ENCODE results near the gene DNAJC9.

DNAJC9 gene

GRCh38 chr10:73238990-73239566 is 8.0 kb downstream of the DNAJC9 start:
- no peak for DNase-seq (ENCODE audit: low spot score)

DNA sequence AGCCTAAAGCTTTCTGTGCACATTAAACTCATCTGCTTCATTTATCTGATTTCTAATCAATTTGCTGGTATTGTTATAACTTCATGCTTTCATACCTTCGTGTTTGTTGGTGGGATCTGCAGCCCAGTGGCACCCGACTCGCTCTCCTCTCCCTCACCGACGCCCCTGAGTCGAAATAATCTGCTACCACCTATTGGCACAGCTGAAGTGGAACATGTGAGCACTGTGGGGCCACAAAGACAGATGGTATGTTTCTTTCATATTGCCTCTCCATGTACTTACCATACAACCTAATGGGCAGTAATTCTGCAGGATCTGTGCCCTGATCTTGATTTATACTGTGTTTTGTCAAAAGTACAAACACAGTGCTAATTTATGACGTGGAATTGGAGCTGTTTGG is 12.4 kb downstream of the DNAJC9 start:
- no peak for DNase-seq (ENCODE audit: low spot score)

- DNase-seq (ENCODE audit: low spot score), result no peak
Observed at GRCh38 chr10:73233883-73234282, 13.2 kb downstream of the DNAJC9 start.

DNA sequence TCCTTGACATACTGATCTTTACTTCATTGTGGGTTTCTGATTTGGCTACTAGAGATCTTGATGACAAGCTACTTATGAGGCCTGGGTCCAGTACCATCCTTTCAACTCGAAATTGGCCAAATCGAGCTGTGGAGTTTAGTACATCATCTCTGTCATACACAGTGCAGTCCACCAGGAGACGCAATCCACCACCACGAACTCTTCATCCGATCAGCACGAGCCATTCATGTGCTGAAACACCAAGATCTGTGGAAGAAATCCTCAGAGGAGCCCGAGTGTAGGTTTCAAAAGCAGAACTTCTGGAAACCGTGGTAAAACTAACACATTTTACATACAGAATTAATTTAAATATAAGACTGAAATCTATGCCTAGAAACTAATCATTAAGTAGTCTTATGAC is 14.2 kb downstream of the DNAJC9 start:
- no peak for DNase-seq (ENCODE audit: low spot score)

DNA sequence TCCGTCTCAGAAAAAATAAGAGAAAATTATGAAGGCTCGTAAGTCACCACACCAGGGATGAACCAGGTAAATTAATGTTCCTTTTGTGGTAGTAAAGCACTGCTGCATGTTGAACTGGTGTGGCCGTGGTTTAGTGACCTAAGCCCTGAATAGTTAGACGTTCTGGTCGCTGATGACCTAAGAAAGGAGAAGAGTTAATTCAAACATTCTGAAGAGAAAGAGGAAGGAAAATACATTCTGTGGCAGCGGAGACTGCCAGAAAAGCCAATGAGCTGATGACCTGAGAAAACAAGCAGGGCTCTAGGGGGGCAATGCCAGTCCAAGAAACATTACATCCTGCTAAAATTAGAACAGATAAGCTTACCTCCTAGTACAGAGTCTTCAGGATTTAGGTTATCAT is 17.5 kb downstream of the DNAJC9 start:
- DNase-seq (ENCODE audit: low spot score), result no peak

GRCh38 chr10:73228247-73228646 is 18.8 kb downstream of the DNAJC9 start:
- no peak for DNase-seq (ENCODE audit: low spot score)

- no peak for DNase-seq (ENCODE audit: low spot score)
Observed at GRCh38 chr10:73226663-73227062, 20.4 kb downstream of the DNAJC9 start.

- no peak for DNase-seq (ENCODE audit: low spot score)
Observed at GRCh38 chr10:73225518-73225917, 21.5 kb downstream of the DNAJC9 start.

- no peak for DNase-seq (ENCODE audit: low spot score)
Observed at GRCh38 chr10:73220989-73221388, 26.1 kb downstream of the DNAJC9 start.

GRCh38 chr10:73219384-73219783 is 27.7 kb downstream of the DNAJC9 start:
- DNase-seq (ENCODE audit: low spot score), result no peak

DNA sequence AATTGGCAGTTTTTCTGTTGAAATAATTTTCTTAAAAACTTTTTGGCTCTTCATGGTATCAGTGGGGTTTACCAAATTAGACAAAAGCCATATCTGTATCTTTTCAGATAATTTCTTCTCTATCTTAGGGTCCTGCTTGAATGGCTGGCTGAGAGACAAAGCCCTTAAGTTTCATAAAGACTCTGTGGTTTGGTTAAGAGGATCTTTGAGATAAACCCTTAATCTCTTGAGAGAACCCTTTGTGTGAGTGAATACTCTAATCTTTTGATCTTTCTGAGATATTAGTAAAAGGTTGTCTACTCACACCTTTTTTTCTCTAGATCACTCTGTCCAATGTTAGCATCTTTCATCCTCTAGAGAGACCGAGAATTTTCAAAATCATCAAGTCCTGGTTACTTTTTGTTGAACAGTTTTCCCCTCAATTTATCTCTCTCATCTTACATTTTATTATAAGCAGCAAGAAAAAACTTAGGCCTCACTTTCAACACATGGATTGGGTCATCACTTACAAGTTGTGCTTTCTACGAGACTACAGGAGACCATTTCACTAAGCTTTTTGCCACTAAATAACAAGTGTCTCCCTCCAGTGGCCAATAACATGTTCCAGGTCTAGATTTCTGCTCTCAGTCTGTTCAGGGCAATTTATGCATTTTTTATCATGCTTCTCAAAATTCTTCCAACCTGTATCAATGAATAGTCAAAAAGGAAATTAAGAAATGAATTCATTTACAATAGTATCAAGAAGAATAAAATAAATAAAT is 28.4 kb downstream of the DNAJC9 start:
- no peak for DNase-seq (ENCODE audit: low spot score)

DNA sequence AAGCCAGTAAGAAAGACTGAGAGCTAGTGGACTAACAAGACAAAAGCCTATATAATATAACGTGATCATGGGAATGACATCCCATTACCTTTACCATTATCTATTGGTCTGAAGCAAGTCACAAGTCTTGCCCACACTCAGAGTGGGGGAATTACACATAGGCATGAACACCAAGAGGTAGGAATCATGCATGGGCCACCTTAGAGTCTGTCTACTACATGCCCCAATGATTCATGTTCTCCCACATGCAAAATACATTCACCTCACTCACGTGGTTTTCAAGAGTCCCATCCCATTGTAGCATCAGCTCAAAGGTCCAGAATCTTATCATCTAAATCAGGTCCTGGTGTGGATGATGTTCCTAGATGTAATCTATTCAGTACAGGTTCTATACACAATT is 29.4 kb downstream of the DNAJC9 start:
- no peak for DNase-seq (ENCODE audit: low spot score)

DNA sequence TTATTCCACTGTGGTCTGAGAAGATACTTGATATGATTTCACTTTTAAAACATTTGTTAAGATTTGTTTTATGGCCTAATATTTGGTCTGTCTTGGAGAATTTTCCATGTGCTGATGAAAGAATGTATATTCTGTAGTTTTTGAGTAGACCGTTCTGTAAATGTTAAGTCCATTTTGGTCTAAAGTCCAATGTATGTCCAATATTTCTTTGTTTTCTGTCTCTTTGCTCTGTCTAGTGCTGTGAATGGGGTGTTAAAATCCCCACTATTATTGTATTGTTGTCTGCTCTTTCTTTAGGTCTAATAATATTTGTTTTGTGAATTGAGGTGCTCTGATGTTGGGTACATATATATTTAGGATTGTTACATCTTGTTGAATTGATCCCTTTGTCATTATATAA is 31.3 kb downstream of the DNAJC9 start:
- DNase-seq (ENCODE audit: low spot score), result no peak

- no peak for DNase-seq (ENCODE audit: low spot score)
Observed at GRCh38 chr10:73211106-73211811, 35.8 kb downstream of the DNAJC9 start.

GRCh38 chr10:73210395-73211105 is 36.5 kb downstream of the DNAJC9 start:
- no peak for DNase-seq (ENCODE audit: low spot score)

GRCh38 chr10:73209705-73210104 is 37.4 kb downstream of the DNAJC9 start:
- DNase-seq (ENCODE audit: low spot score), result no peak

DNA sequence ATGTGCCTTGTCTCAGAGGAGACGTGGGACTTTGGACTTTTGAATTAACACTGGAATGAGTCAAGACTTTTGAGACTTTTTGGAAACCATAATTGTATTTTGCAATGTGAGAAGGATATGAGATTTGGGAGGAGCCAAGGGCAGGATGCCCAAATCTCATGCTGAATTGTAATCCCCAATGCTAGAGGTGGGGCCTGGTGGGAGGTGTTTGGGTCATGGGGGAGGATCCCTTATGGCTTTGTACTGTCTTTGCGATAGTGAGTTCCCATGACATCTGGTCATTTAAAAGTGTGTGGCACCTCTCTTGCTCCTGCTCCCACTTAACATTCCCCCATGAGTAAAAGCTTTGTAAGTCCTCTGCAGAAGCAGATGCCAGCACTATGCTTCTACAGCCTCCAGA is 39.2 kb downstream of the DNAJC9 start:
- no peak for DNase-seq (ENCODE audit: low spot score)

GRCh38 chr10:73206385-73206784 is 40.7 kb downstream of the DNAJC9 start:
- DNase-seq (ENCODE audit: low spot score), result no peak

DNA sequence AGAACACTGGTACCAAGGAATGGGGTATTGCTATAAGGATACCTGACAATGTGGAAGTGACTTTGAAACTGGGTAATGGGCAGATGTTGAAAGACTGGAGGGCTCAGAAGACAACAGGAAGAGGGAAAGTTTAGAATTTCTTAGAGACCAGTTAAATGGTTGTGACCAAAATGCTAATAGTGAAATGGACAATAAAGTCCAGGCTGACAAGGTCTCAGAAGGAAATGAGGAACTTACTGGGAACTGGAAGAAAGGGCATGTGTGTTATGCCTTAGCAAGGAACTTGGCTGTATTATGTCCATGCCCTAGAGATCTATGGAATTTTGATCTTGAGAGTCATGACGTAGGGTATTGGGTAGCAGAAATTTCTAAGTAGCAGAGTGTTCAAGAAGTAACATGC is 41.2 kb downstream of the DNAJC9 start:
- DNase-seq (ENCODE audit: low spot score), result no peak

- no peak for DNase-seq (ENCODE audit: low spot score)
Observed at GRCh38 chr10:73205081-73205480, 42.0 kb downstream of the DNAJC9 start.

Data from CD4-positive, alpha-beta T cell treated with Interleukin-2 at 100 ng/mL for 4 hours (primary cell).